ENCODE measurements around the gene CLDN18. TPM values are rescaled to one million over a fixed set of nuclear protein-coding genes. Genes with fewer than 3 reads are reported as not detected.
A peak's percentile ranks its signal among the peaks of the same experiment; 100 is the strongest.

Gene CLDN18
- total and polyA plus RNA-seq, 4 donors = 31.4 to 316 (median 116) TPM

- no peak for TF ChIP-seq CTCF (IDR thresholded peaks at IDR 0.05; ENCODE audit: control extremely low read depth, extremely low read depth)
- H3K27ac ChIP-seq (ENCODE audit: low read depth in 1 of 2, low read length in 1 of 2) = no peak overlapping the region
- H3K9me3 ChIP-seq (ENCODE audit: control insufficient read depth in 4 of 4, insufficient read depth in 3 of 4, low read length in 3 of 4) = no peaks in the 10 kb centered on the region
- H3K27me3 ChIP-seq (ENCODE audit: control insufficient read depth in 3 of 3, insufficient read depth in 3 of 3, low read length in 2 of 3) = no peaks in the 10 kb centered on the region
- WGBS, 2 donors = 0 to 2% methylated on average over 1 of the region's 1 CpG
- H3K36me3 ChIP-seq (ENCODE audit: control insufficient read depth in 4 of 4, insufficient read depth in 4 of 4, low read length in 4 of 4) = peaks cover 9 to 37% (median 17%) of the 10 kb centered on the region in 4 donors
- ATAC-seq (ENCODE audit: insufficient read depth, low FRiP score) (peak; percentile 35), DNase-seq (no peak)
- H3K4me1 ChIP-seq (ENCODE audit: control insufficient read depth in 5 of 5, insufficient read depth in 5 of 5, low read length in 5 of 5) = no peaks in the 10 kb centered on the region
- H3K4me3 ChIP-seq = no peak overlapping the region
- no peak overlapping the region for H3K9ac ChIP-seq (ENCODE audit: insufficient read depth in 1 of 2, low read length in 2 of 2)
These were observed 69.0 kb downstream of the CLDN18 start for GRCh38 chr3:138078901-138079344.

GRCh38 chr3:138079901-138080300 is 69.9 kb downstream of the CLDN18 start:
- Histone ChIP-seq H3K4me3 (no peak overlapping the region), H3K9me3 (ENCODE audit: control insufficient read depth in 4 of 4, insufficient read depth in 3 of 4, low read length in 3 of 4) (no peaks in the 10 kb centered on the region), H3K36me3 (ENCODE audit: control insufficient read depth in 4 of 4, insufficient read depth in 4 of 4, low read length in 4 of 4) (peaks cover 9 to 44% (median 20%) of the 10 kb centered on the region in 4 donors), H3K4me1 (ENCODE audit: control insufficient read depth in 5 of 5, insufficient read depth in 5 of 5, low read length in 5 of 5) (no peaks in the 10 kb centered on the region), H3K27me3 (ENCODE audit: control insufficient read depth in 3 of 3, insufficient read depth in 3 of 3, low read length in 2 of 3) (no peaks in the 10 kb centered on the region), H3K27ac (ENCODE audit: low read depth in 1 of 2, low read length in 1 of 2) (no peak overlapping the region), H3K9ac (ENCODE audit: insufficient read depth in 1 of 2, low read length in 2 of 2) (no peak overlapping the region)
- no peak for DNase-seq
- WGBS, 2 donors = 92 to 95% methylated on average over 5 of the region's 5 CpGs
- ATAC-seq (ENCODE audit: insufficient read depth, low FRiP score) = no peak
- no peak for TF ChIP-seq CTCF (IDR thresholded peaks at IDR 0.05; ENCODE audit: control extremely low read depth, extremely low read depth)

DNA sequence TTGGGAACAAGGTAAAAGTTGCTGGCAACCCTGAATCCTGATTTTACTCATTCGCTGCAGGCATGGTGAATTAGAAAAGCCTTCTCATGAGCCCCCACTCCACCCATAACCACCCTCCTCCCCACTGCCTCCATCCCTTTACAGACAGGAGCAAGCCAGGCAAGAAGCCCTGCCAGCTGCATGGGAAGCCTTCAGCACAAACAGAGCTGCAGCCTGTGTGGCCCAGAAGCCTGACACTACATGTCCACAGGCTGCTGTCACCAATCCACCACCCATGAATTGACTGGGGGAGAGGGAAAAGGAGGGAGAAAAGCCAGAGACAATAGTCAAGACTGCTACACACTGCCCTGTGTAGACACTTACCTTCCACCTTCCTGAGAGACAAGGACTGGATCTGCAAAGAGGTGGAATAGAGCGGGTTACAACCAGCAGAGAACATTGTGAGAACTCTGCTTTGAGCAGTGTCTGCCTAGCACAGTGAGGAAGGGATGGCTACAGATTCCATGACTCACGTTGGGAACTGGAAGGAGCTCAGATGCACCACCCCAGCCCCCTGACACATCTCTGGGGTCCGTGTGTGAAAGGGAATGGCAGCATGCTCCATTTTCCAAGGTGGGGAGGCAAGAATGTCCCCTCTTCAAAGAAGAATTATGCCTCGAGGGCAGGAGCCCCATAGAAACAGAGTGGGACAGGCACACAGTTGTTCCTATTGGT is 71.6 kb downstream of the CLDN18 start:
- Histone ChIP-seq H3K36me3 (ENCODE audit: control insufficient read depth in 4 of 4, insufficient read depth in 4 of 4, low read length in 4 of 4) (peaks cover 9 to 43% (median 19%) of the 10 kb centered on the region in 4 donors), H3K4me3 (no peak overlapping the region), H3K9ac (ENCODE audit: insufficient read depth in 1 of 2, low read length in 2 of 2) (no peak overlapping the region), H3K4me1 (ENCODE audit: control insufficient read depth in 5 of 5, insufficient read depth in 5 of 5, low read length in 5 of 5) (no peaks in the 10 kb centered on the region), H3K27me3 (ENCODE audit: control insufficient read depth in 3 of 3, insufficient read depth in 3 of 3, low read length in 2 of 3) (no peaks in the 10 kb centered on the region), H3K9me3 (ENCODE audit: control insufficient read depth in 4 of 4, insufficient read depth in 3 of 4, low read length in 3 of 4) (no peaks in the 10 kb centered on the region), H3K27ac (ENCODE audit: low read depth in 1 of 2, low read length in 1 of 2) (no peak overlapping the region)
- WGBS, 2 donors = 84 to 87% methylated on average over 5 of the region's 5 CpGs
- no peak for TF ChIP-seq CTCF (IDR thresholded peaks at IDR 0.05; ENCODE audit: control extremely low read depth, extremely low read depth)
- ATAC-seq (ENCODE audit: insufficient read depth, low FRiP score) = peak; percentile 59
- DNase-seq = no peak

Measured in lung (tissue), 12 donors.